KOPT-K1 (cell line): ENCODE results near the gene BICD1.

Experiments
- H3K27ac ChIP-seq: fragments of 200-600 bp; sonication (generic); 2 replicates; pipeline ENCODE4 v1.5.1; 2016; ENCODE audit warnings: antibody characterized with exemption, mild to moderate bottlenecking, low read depth, low read length; ENCODE audit not compliant: poor library complexity, severe bottlenecking
- H3K36me3 ChIP-seq: fragments of 200-600 bp; sonication (generic); 2 replicates; pipeline ENCODE4 v1.5.1; 2017; ENCODE audit warnings: antibody characterized with exemption, mild to moderate bottlenecking, low read length, moderate library complexity; ENCODE audit not compliant: insufficient read depth
- H3K9me3 ChIP-seq: fragments of 200-600 bp; sonication (generic); 2 replicates; pipeline ENCODE4 v1.5.1; 2017; ENCODE audit warnings: antibody characterized with exemption, low read length, mild to moderate bottlenecking; ENCODE audit not compliant: insufficient read depth, poor library complexity, severe bottlenecking

The BICD1 gene

DNA sequence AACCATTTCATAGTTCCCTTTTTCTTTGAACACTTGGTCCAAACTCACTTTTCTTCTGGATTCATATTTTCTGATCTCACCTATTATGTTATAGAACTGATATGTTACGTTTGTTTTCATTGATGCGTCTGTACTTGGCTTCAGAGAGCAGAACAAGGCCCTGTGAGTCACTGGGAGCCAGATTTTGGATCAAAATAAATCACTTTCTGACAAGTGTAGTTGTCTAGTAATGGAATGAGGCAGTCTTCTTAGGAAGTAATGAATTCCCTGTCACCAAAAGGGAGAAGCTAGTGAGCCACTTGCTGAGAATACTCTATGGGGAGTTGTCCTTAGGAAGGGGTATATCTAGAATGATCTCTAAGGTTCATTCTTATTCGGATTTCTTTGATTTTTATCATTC, 10.2 kb downstream of the BICD1 start:
- Histone ChIP-seq H3K36me3 (peaks cover 19% of the 10 kb centered on the region), H3K9me3 (no peaks in the 10 kb centered on the region), H3K27ac (no peak overlapping the region)

DNA sequence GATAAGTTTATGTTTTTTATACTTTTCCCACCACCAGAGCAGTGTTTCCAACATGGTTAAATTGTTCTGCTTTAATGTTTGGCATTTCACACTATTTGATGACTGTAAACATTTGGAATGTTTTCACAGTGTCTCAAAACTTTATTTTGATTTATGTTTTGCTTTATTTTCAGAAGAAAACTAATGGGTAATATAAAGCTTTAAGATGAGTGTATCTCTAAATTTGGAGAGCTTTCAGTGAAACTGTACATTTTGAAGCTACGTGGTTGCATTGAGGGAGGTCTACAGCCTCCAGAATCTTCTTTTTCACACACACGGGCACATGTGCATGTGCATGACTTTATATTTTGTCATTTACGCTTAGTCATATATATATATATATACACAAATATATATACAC, 10.7 kb downstream of the BICD1 start:
- H3K36me3 ChIP-seq, result peaks cover 14% of the 10 kb centered on the region; the same call in 1 of the 2 replicates
- H3K27ac ChIP-seq, result no peak overlapping the region
- H3K9me3 ChIP-seq, result no peaks in the 10 kb centered on the region

DNA sequence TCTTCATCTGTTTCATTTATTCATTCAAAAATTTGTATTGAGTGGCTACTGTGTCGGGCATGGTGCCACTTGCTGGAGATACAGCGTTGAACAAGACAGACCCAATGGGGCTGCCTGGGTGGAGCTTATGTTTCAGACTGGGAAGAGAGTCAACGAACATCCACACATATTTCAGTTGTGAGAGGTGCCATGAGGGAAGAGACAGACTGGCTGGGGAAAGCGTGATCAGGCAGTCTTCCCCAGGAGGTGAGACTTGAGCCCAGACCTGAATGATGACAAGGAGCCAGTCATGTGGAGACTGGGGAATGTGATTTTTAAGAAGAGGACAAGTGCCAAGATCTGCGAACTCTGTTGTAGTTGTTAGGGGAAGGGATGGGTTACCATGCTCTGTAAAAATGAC, 12.2 kb downstream of the BICD1 start:
- Histone ChIP-seq H3K9me3 (no peaks in the 10 kb centered on the region), H3K27ac (no peak overlapping the region), H3K36me3 (peaks cover 5% of the 10 kb centered on the region; the same call in 1 of the 2 replicates)

DNA sequence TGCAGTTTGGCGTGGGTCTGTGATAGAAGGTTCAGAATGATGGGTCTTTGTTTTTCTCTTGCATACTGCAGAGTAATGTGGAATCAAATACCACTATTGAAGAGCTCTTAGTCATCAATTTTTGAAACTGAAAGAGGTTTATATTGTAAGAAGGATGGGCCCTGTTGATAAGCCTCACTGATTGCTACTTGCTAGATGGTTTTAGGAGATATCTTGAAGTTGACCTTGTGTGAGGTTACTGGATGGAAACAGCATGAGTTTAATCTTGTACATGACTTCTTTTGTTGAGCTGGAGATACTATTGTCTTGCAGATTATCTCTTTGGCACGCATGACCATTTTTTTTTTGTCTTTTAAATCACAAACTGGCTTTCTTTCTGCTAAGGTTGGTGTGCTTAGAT, 13.8 kb downstream of the BICD1 start:
- Histone ChIP-seq H3K27ac (no peak overlapping the region), H3K36me3 (peaks cover 5% of the 10 kb centered on the region; the same call in 1 of the 2 replicates), H3K9me3 (no peaks in the 10 kb centered on the region)

DNA sequence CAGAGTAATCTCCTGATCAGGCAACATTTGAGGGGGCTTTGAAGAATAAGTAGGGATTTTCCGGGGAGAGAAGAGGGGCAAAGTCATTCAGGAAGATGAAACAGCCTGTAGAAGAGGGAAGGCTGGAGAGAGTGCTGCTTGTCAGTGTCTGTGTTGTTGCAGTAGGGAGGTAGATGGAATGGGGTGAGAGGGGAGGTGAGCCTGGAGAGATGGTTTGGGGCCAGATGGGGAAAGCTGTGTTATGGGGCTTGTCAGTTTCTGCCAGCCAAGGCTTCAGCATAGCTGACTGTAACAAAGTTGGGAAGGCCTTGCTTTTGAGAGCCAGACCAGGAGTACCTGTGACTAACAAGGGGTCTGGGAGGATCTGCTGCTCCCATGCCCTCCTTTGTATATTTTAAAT, 18.0 kb downstream of the BICD1 start:
- H3K36me3 ChIP-seq, result no peaks in the 10 kb centered on the region
- H3K27ac ChIP-seq, result no peak overlapping the region
- no peaks in the 10 kb centered on the region for H3K9me3 ChIP-seq

DNA sequence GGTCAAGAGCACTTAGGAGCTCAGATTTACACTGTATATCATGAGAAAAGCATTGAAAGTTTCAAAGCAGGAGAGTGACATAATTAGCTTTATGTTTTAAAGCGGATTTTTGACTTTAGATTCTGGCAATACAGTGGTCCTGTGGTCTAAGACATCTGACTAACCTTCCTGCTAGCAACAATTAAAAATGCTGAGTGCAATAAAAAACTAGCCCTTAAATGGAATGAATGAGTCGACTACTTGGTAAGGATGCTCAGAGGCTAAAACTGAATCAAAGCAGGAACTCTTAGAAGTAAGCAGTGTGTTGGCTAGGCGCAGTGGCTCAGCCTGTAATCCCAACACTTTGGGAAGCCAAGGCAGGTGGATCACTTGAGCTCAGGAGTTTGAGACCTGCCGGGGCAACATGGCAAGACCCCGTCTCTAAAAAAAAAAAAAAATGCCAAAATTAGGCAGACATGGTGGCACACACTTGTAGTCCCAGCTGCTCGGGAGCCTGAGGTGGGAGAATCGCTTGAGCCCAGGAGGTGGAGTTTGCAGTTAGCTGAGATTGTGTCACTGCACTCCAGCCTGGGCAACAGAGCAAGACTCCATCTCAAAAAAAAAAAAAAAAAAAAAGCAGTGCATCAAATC, 18.9 kb downstream of the BICD1 start:
- no peaks in the 10 kb centered on the region for H3K36me3 ChIP-seq
- no peak overlapping the region for H3K27ac ChIP-seq
- H3K9me3 ChIP-seq, result no peaks in the 10 kb centered on the region

DNA sequence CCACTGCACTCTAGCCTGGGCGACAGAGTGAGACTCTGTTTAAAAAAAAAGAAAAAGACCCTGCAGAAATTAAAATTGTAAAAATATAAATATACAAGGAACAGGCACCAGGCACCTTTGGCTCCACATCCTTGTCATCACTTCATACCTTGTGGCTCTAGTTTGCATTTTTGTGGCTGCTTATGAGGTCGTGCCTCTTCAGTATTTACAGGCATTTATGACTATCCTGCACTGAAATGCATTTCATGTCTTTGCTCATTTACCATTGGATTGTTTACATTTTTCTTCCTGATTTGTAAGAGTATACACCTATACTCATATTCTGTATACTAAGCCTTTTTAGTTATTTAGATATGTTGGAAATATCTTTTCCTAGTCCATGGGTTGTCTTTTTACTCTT, 20.1 kb downstream of the BICD1 start:
- Histone ChIP-seq H3K27ac (no peak overlapping the region), H3K36me3 (no peaks in the 10 kb centered on the region), H3K9me3 (no peaks in the 10 kb centered on the region)

DNA sequence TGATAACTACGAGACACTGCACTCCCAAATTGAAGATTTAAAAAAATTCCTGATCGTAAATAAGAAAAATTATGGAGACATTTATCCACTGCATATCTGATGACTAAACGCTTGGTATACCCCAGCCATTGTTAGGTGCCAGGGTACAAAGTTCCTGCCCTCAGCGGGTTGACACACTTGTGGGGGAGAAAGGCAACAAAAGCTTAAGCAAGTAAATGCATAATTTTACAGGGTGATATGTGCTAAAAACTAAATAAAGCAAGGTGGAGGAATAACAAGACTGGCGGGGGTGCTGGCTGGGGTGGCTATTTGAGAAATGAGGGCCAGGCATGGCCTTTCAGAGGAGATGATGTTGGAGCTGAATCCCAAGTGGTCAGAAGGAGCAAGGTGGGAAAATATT, 25.0 kb downstream of the BICD1 start:
- Histone ChIP-seq H3K9me3 (no peaks in the 10 kb centered on the region), H3K27ac (no peak overlapping the region), H3K36me3 (no peaks in the 10 kb centered on the region)

DNA sequence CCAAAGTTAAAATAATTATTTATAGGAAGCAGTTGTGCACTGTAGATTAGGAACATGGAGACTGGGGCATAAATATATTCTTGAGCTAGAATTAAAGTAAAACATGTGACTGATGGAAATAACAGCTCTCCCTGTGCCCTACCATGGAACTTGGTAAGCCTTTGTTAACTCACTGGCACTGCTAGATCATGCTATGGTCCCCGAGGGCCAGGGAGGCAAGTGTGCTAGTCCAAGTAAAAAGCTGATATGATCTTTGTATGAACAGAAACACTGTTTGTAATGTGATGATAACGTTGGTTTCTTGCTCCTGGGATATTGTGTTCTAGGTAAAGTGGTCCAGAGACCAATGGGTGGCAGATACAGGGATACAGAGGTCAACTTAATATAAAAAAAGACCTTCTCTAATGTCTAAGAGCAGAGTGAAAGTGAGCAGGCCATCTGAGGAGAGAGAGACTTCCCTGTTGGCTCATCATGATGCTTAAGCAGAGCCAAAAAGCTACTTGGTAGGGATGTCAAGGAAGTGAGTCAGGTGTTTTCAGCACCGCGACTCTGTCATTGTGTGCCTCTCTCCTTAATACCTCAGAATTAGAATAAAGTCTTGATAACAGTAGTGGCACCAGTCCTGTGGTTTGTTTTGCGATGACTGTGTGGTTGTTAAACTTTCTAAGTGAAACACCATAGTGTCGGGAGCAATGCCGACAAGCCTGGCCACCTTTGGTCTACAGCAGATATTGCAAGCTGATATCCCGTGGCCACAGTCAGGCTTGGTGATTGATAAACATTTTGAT, 27.6 kb downstream of the BICD1 start:
- Histone ChIP-seq H3K9me3 (no peaks in the 10 kb centered on the region), H3K36me3 (no peaks in the 10 kb centered on the region), H3K27ac (no peak overlapping the region)

DNA sequence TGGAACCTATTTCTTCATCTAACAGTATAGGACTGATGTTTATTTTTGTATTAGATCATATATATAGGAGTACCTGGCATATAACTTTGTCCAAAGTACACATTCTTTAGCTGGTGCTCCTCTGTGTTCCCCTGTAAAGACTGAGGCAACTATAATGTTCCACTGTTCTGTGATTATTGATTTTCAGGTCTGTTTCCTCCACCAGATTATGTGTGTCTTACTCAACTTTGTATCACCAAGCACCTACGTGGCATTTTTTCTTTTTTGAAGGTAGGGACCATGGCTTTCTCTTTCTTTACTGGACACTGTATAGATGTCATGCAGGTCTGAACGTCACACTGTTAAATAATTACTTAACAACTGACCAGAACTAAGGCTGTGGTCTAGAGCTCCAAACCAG, 29.3 kb downstream of the BICD1 start:
- H3K27ac ChIP-seq, result no peak overlapping the region
- no peaks in the 10 kb centered on the region for H3K9me3 ChIP-seq
- no peaks in the 10 kb centered on the region for H3K36me3 ChIP-seq

DNA sequence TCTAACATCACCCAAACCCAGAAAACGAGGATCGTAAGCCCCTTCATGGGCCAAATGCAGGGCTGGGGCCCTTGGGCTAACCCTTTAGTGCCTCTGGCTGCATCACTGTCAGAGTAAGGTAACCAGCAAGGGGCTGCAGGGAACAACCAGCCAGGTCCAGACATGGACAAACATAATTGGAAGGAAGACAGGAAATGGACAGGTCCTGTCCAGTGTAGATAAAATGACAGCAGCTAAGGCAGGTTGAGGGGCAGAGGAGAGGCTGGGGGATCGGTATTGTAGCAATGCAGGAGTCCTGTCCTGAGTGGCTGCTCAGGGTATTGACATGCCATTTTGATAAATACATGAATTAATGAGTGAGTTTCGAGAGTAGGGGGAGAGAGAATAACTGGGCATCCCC, 29.8 kb downstream of the BICD1 start:
- Histone ChIP-seq H3K27ac (no peak overlapping the region), H3K36me3 (no peaks in the 10 kb centered on the region), H3K9me3 (no peaks in the 10 kb centered on the region)

DNA sequence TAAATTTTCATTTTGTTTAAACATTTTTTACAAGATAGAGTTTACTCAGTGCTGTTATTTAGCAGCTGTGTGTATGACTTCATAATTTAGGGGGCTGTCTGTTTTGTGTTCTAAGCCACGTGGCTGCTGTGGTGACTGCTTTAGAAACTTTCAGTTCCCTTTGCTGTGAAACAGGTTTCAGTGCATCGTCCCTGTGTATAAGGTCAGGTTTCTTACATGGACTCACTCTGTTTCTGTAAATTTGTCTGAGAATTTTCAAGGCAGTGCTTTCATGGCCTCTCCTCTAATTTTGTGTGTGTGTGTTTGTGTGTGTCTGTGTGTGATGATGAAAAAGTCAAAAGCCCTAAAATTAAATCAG, 32.4 kb downstream of the BICD1 start:
- no peaks in the 10 kb centered on the region for H3K36me3 ChIP-seq
- no peak overlapping the region for H3K27ac ChIP-seq
- no peaks in the 10 kb centered on the region for H3K9me3 ChIP-seq

DNA sequence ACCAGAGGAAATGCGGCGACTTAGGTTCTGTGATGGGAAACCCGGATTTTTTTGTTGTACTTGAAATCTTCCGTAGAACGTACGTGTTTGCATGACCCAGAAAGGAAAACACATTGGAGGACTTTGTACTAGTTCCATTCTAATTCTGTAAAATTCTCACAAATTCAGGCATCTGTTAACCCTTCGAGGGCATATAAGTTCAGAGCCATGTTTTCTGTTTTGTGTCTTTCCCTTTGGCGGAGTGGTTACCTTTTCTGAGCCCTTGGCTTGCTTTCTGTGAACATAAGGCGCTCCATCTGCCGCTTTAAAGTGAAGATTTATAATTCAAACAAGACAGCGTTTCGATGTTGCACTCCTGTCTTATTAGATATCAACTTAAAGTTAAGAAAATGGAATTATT, 34.2 kb downstream of the BICD1 start:
- no peaks in the 10 kb centered on the region for H3K9me3 ChIP-seq
- H3K36me3 ChIP-seq, result no peaks in the 10 kb centered on the region
- no peak overlapping the region for H3K27ac ChIP-seq

DNA sequence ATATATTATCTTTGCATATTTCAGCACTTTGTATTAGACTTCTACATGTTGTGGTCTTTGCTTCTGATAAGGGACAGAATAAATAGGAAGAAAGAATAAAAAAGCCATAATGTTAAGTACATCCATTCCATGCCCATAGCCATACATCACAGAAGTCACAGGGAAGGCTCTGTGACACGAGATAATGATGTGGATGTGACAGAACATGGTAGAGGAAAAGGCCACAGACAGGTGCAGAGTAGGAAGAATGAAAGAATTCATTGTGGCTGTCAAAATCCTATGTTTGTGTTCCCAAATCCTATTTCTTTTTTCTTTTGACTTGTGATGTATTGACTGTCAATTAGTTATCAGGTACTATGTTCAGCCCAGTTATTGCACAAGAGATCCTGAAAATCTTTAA, 38.4 kb downstream of the BICD1 start:
- Histone ChIP-seq H3K27ac (no peak overlapping the region), H3K9me3 (no peaks in the 10 kb centered on the region), H3K36me3 (no peaks in the 10 kb centered on the region; the same call in 1 of the 2 replicates)

DNA sequence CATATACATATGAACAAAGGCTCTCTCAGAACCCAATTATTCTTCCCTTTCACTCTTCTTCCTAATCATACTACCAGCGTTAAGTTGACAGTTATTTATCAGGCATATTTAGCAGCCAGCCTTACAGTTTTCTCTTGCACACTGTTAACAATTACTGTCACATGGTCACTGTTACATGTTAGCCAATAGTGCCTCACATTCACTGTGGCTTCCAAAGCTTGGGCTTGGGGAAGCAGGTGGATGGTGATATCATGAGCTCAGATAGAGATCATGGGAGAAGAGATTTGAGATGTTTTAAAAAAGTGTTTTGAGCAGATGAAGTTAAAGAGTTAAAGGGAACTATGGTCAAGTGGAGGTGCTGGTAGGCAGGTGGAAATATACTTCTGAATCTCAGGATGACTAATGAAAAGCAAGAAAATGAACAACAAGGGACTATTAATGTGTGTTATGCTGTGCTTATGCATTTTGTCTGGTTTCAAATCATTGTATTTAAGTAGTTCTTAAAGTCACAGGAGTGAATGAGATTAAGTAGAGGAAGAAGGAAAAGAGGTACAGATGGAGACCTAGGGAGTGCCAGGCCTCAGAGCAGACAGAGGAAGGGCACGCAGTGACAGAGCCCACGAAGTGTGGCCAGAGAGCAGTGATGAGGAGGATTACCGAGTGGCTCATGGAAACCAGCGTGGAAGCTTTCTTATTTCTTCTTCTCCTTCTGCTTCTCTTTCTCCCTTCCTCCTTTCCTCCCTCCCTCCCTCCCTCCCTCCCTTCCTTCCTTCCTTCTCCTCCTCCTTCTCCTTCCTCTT, 39.6 kb downstream of the BICD1 start:
- Histone ChIP-seq H3K9me3 (no peaks in the 10 kb centered on the region), H3K36me3 (no peaks in the 10 kb centered on the region; the same call in 1 of the 2 replicates), H3K27ac (no peak overlapping the region)
